Astrocyte of the hippocampus (primary cell): ENCODE measurements around the gene RPRML.
A peak's percentile ranks its signal among the peaks of the same experiment; 100 is the strongest.

ENCODE experiments used
- DNase-seq: peaks from one replicate; pipeline ENCODE4 v3.0.0; 2011; ENCODE audit warnings: low read depth, low spot score

RPRML gene

GRCh38 chr17:46944931-46945330 is 34.1 kb downstream of the RPRML start:
- DNase-seq: no peak

- peak; percentile 60 for DNase-seq
Measured at GRCh38 chr17:46943501-46944393, 35.3 kb downstream of the RPRML start.

- no peak for DNase-seq
Measured at GRCh38 chr17:46943218-46943500, 35.9 kb downstream of the RPRML start.

- DNase-seq: peak; percentile 84
Measured at GRCh38 chr17:46942441-46943217, 36.4 kb downstream of the RPRML start.

GRCh38 chr17:46940692-46941404 is 38.2 kb downstream of the RPRML start:
- DNase-seq: peak; percentile 86

GRCh38 chr17:46935658-46936266 is 43.3 kb downstream of the RPRML start:
- DNase-seq: no peak

GRCh38 chr17:46931596-46931995 is 47.5 kb downstream of the RPRML start:
- DNase-seq: no peak

- no peak for DNase-seq
Measured at GRCh38 chr17:46930051-46930450, 49.0 kb downstream of the RPRML start.

GRCh38 chr17:46929413-46929812 is 49.6 kb downstream of the RPRML start:
- DNase-seq: peak; percentile 71

GRCh38 chr17:46928467-46929261 is 50.4 kb downstream of the RPRML start:
- DNase-seq: no peak
